DND-41 (cell line): ENCODE results near the gene MET.

Experiments
- ATAC-seq: fragments of 200-7000 bp; cut with Tn5 transposase; 3 replicates; pipeline ENCODE4 v1.9.1; 2021; ENCODE audit warnings: low read depth; ENCODE audit not compliant: insufficient read depth
- DNase-seq: peaks from one replicate; pipeline ENCODE4 v3.0.0-alpha.2; 2020
- H2AFZ ChIP-seq: 2 replicates; pipeline ENCODE4 v1.6.0; 2012; ENCODE audit warnings: low read depth, low read length
- H3K27ac ChIP-seq: 2 replicates; pipeline ENCODE4 v1.5.1; 2012; ENCODE audit warnings: low read length, inconsistent platforms
- H3K27me3 ChIP-seq: fragments of 200-600 bp; sonication (generic); 2 replicates; pipeline ENCODE4 v1.6.0; 2012; ENCODE audit warnings: low read length, mild to moderate bottlenecking, inconsistent platforms; ENCODE audit not compliant: insufficient read depth, poor library complexity
- H3K36me3 ChIP-seq: 2 replicates; pipeline ENCODE4 v1.5.1; 2012; ENCODE audit warnings: low read length, inconsistent platforms; ENCODE audit not compliant: insufficient read depth
- H3K4me1 ChIP-seq: 2 replicates; pipeline ENCODE4 v1.5.1; 2012; ENCODE audit warnings: mild to moderate bottlenecking, low read length; ENCODE audit not compliant: insufficient read depth
- H3K4me2 ChIP-seq: 2 replicates; pipeline ENCODE4 v1.6.0; 2012; ENCODE audit warnings: mild to moderate bottlenecking, moderate library complexity, low read length, inconsistent platforms; ENCODE audit not compliant: insufficient read depth
- H3K4me3 ChIP-seq, 2 experiments: fragments of 200-600 bp in 1 of 2; shearing (Covaris generic) in 1 of 2; 2 replicates each; pipeline ENCODE4 v1.5.1; 2012 to 2016; ENCODE audit warnings: inconsistent platforms in 2 of 2, low read length in 2 of 2, mild to moderate bottlenecking in 2 of 2, low read depth in 1 of 2, moderate library complexity in 1 of 2
- H3K79me2 ChIP-seq: 2 replicates; pipeline ENCODE4 v1.6.0; 2012; ENCODE audit warnings: low read length, inconsistent platforms; ENCODE audit not compliant: insufficient read depth
- H3K9ac ChIP-seq: 2 replicates; pipeline ENCODE4 v1.6.0; 2012; ENCODE audit warnings: low read depth, mild to moderate bottlenecking, inconsistent platforms, low read length, moderate library complexity
- H3K9me3 ChIP-seq: 2 replicates; pipeline ENCODE4 v1.5.1; 2012; ENCODE audit warnings: low read length, moderate library complexity, mild to moderate bottlenecking, inconsistent platforms; ENCODE audit not compliant: insufficient read depth, severe bottlenecking
- H4K20me1 ChIP-seq: 2 replicates; pipeline ENCODE4 v1.6.0; 2012; ENCODE audit warnings: low read length; ENCODE audit not compliant: insufficient read depth
- EZH2 ChIP-seq: IDR thresholded peaks from 3 replicates; pipeline ENCODE4 v1.6.1; 2012; ENCODE audit warnings: borderline replicate concordance, low read depth, mild to moderate bottlenecking, moderate library complexity, low read length, inconsistent platforms; ENCODE audit not compliant: severe bottlenecking
- TF ChIP-seq, protein P1 (sequence below): IDR thresholded peaks from 2 replicates; pipeline ENCODE4 v1.5.1; 2012; ENCODE audit warnings: borderline replicate concordance, low read length, moderate library complexity, mild to moderate bottlenecking; ENCODE audit not compliant: poor library complexity, severe bottlenecking; ENCODE audit errors: extremely low read depth

The MET gene

DNA sequence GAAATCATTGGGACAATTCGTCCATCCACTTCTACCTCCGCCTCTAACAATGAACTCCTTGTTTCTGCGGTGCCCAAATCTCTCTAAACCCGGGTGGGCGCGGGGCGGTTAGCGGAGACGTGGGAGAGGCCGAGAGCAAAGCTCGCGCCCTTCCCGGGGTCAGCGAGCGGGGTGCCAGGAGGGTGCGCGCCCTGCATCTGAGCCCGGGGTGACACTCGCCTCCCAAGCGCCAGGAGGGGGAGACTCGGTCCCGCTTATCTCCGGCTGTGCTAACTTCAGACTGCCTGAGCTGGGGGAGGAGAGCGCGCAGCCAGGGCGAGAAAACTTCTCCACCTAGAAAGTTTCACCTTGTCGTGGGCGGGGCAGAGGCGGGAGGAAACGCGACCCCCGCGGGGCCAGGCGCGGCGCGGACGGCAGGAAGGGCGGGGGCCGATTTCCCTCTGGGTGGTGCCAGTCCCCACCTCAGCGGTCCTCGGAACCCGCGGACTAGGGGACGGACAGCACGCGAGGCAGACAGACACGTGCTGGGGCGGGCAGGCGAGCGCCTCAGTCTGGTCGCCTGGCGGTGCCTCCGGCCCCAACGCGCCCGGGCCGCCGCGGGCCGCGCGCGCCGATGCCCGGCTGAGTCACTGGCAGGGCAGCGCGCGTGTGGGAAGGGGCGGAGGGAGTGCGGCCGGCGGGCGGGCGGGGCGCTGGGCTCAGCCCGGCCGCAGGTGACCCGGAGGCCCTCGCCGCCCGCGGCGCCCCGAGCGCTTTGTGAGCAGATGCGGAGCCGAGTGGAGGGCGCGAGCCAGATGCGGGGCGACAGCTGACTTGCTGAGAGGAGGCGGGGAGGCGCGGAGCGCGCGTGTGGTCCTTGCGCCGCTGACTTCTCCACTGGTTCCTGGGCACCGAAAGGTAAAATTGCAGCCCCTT lies at the start of gene MET:
TSS of gene MET (plus strand) at position 516 of the 915 bp plus-strand sequence. CDS start 26,889 bp downstream, outside the sequence.
- Histone ChIP-seq H3K4me1 (no peaks in the 10 kb centered on the region), H3K9ac (no peak within 1 kb of the TSS), H4K20me1 (no peaks in the 10 kb centered on the region), H3K4me2 (no peak within 1 kb of the TSS), H3K27ac (no peak within 1 kb of the TSS), H3K4me3 (no peak within 1 kb of the TSS), H3K9me3 (no peaks in the 10 kb centered on the region), H2AFZ (no peak within 1 kb of the TSS), H3K36me3 (no peaks in the 10 kb centered on the region), H3K79me2 (no peaks in the 10 kb centered on the region), H3K27me3 (peaks cover 7% of the 10 kb centered on the region)
- TF ChIP-seq, protein P1, sequence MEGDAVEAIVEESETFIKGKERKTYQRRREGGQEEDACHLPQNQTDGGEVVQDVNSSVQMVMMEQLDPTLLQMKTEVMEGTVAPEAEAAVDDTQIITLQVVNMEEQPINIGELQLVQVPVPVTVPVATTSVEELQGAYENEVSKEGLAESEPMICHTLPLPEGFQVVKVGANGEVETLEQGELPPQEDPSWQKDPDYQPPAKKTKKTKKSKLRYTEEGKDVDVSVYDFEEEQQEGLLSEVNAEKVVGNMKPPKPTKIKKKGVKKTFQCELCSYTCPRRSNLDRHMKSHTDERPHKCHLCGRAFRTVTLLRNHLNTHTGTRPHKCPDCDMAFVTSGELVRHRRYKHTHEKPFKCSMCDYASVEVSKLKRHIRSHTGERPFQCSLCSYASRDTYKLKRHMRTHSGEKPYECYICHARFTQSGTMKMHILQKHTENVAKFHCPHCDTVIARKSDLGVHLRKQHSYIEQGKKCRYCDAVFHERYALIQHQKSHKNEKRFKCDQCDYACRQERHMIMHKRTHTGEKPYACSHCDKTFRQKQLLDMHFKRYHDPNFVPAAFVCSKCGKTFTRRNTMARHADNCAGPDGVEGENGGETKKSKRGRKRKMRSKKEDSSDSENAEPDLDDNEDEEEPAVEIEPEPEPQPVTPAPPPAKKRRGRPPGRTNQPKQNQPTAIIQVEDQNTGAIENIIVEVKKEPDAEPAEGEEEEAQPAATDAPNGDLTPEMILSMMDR = no peak
- no peak for TF ChIP-seq EZH2
- ATAC-seq (no peak), DNase-seq (no peak)

DNA sequence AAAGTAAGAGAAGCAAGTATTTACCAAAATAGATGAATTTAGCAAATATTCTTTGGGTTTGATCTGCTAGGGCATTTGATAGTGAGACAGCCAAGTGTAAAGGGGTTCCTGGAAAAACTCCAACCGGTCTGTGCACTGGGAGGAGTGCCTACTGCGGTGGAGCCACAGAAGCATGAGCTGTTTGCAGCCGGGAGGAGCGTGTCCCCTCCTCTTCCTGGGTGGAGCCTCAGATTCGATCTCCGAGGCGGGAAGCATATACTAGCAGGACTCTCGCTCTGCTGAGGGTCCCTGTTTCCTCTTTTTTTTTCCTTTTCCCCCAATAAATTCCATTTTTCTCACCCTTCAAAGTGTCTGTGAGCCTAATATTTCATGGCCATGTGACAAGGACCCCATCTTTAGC lies 45.1 kb upstream of the MET start:
- no peak overlapping the region for H3K4me2 ChIP-seq

DNA sequence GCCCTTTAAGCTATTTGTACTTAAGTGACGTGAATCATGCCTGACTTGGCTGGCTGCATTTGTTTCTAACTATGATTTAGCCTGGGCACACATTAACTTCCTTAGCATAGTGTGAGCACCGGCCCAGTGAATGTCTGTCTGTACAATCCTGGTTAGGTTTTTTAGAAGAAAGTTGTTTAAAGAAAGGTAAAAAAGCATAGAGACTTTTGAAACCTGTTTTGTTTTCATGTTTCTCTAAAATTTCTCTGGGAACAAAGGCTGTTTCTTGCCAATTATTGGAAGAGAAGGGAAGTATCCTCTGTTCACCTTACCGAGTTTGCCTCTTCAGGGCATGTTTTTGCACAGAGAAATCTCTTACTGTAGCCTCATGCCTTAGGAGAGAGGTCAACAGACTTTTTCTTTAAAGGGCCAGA lies 42.9 kb upstream of the MET start:
- H3K9me3 ChIP-seq = no peaks in the 10 kb centered on the region
- no peak for DNase-seq
- TF ChIP-seq, protein P1 = no peak
- TF ChIP-seq EZH2 = no peak
- no peak for ATAC-seq
- no peaks in the 10 kb centered on the region for H4K20me1 ChIP-seq
- no peaks in the 10 kb centered on the region for H3K4me1 ChIP-seq
- no peaks in the 10 kb centered on the region for H3K36me3 ChIP-seq
- no peak overlapping the region for H2AFZ ChIP-seq
- H3K9ac ChIP-seq = no peak overlapping the region
- no peak overlapping the region for H3K4me3 ChIP-seq
- peaks cover 18% of the 10 kb centered on the region for H3K27me3 ChIP-seq
- no peaks in the 10 kb centered on the region for H3K79me2 ChIP-seq
- no peak overlapping the region for H3K27ac ChIP-seq
- H3K4me2 ChIP-seq = no peak overlapping the region

More for the DNA sequence above, 45.1 kb upstream of the MET start:
- Histone ChIP-seq H2AFZ (no peak overlapping the region), H3K9ac (no peak overlapping the region), H3K9me3 (no peaks in the 10 kb centered on the region), H3K36me3 (no peaks in the 10 kb centered on the region), H3K4me1 (no peaks in the 10 kb centered on the region), H3K79me2 (no peaks in the 10 kb centered on the region), H3K27ac (no peak overlapping the region), H4K20me1 (no peaks in the 10 kb centered on the region), H3K4me3 (no peak overlapping the region), H3K27me3 (peaks cover 12% of the 10 kb centered on the region)
- DNase-seq (no peak), ATAC-seq (no peak)
- TF ChIP-seq, protein P1 = no peak
- no peak for TF ChIP-seq EZH2
